HG03571 (cell line): ENCODE measurements around the gene AMBRA1.
"Not testable (repeated sequence)": the region's sequence is repeated elsewhere in the genome, so short reads cannot be mapped to it uniquely, and the experiment has no call there.

ENCODE experiments used
- ATAC-seq: cut with Tn5 transposase; IDR thresholded peaks from one replicate; pipeline ENCODE4 v1.9.1; 2021; ENCODE audit not compliant: unreplicated experiment

AMBRA1 gene

GRCh38 chr11:46537537-46538295, 56.1 kb downstream of the AMBRA1 start:
- ATAC-seq = no peak

DNA sequence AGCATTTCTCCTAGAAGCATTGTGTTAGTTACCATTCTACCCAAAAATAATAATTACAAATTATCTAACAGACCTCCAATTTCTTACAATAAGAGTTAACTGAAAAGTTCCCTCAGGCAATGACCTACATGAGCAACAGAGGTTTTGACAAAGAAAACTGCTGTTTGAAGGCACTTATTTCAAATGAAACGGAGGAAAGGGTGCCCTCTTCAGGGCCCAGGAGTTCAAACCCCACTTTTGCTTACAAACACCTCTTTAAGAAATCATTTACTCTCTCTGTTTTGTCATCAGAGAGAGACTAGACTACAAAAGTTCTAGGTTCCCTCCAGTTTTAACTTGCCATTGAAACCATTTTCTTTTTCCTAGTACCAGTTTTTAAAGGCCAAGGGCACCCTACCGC, 56.7 kb downstream of the AMBRA1 start:
- ATAC-seq = no peak

GRCh38 chr11:46535688-46536087, 58.1 kb downstream of the AMBRA1 start:
- ATAC-seq = no peak

GRCh38 chr11:46534711-46535110, 59.1 kb downstream of the AMBRA1 start:
- ATAC-seq = no peak

GRCh38 chr11:46533396-46534100, 60.3 kb downstream of the AMBRA1 start:
- no peak for ATAC-seq

DNA sequence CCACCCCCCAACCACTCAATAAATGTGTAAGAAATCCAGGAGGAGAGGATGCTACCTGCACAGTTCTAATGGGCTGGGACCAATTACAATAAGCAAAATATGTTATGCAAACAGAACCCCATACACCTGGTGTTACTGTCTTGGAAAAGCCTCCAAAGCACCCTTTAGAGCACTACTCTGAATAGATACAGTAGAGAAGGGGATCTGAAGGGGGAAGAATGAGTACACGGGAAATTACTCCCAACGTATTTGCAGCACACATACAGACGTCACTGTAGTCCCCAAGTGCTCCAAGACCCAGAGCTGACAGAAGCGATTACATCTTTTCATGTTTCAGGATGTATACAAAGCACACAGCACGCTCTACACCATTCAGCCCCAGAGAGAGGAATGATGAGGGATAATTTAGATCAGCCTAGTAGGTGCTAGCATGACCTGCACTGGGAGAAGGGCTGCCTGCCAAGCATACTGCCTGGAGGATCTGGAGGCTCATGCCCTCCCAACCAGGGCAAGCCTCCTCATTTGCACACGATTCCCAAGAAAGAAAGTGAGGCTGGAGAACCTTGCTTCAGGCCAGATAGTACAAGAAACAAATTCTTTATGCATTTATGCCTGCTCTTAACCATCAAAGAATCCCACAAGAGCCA, 63.8 kb downstream of the AMBRA1 start:
- ATAC-seq = no peak

- peak; percentile 83 for ATAC-seq
Measured at GRCh38 chr11:46529095-46529905, 64.5 kb downstream of the AMBRA1 start.

DNA sequence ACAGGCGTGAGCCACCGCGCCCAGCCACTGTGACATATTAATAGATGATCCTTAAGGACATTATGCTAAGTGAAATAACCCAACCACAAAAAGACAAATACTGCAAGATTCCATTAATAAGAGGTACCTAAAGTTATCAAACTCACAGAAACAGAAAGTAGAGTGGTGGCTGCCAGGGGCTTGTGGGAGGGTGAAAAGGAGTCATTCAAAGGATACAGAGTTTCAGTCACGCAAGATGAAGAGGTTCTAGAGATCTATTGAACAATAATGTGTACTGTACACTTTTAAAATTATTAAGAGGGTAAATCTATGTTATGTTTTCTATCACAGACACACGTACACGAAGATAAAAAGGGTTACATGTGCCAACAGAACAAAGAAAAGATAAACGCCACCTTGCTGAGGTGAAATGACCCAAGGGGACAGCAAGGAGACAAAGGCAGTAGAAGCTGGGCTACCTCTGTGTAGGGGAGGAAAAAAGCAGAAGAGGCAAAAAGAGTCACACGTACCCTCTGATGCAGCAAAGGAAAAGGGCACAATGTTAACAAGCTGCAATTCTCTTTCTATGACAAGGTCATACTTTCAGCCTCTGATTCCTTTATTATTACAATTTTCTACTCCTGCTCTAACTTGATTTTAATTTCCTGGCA, 65.3 kb downstream of the AMBRA1 start:
- no peak for ATAC-seq

DNA sequence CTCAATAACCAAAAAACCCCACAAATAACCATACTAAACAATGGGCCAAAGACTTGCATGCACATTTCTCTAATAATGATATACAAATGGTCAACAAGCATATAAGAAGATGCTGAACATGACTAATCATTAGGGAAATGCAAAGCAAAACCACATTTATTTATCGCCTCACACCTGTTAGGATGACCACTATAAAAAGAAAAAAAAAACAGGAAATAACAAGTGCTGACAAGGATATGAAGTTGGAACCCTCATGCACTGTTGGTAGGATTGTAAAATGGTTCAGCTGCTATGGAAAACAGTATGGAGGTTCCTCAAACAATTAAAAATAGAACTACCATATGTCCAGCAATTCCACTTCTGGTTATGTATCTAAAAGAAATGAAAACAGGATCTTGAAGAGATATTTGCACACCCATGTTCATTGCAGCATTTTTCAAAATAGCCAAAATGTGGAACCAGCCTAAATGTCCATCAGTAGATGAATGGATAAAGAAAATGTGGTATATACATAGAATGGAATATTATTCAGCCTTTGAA, 66.2 kb downstream of the AMBRA1 start:
- no peak for ATAC-seq

GRCh38 chr11:46526216-46527215, 67.3 kb downstream of the AMBRA1 start:
- ATAC-seq = no peak

GRCh38 chr11:46524201-46524770, 69.5 kb downstream of the AMBRA1 start:
- no peak for ATAC-seq

DNA sequence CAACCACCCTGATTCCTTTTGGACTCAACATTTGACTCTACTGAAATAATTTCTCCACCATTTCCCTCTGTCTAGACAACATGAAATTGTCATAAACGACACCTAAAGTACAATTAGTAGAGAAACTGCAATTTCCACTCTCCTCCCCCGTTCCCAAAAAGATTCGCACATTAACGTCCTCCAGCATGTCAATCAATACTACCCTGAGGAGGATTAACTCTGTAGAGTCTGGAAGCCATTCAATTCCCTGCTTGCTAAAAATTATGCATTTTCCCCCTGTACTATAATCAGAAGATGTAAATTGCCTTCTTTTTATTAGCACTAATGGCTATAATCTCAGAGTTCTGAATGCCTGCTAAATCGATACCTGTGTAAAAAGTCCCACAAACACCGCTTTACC, 70.5 kb downstream of the AMBRA1 start:
- no peak for ATAC-seq

DNA sequence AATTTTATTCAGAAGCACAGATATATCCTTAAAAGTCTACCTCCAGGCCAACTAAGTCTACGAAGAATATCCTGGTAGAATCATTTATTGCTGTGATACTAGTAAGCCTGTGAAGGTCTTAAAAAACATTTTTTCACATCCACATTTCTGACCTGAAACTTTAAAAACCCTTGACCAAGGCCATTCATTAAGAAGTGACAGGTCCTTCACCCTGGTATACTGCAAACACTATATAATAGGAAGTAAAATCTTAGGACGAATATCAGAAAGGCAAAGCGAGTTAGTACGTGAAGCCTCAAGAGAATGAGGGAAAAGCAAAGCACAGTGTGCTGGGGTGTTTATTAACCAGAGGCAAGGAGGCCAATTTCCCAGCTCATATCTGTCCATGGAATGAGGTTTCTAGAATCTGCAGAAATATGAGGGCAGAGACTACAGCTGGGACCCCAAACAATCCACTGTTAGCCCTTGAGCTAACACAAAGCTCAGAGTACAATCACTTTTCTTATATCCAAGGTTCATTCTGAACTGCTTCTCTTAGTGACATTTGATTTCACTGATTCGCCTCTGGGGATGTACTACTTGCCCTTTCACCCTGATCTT, 71.0 kb downstream of the AMBRA1 start:
- no peak for ATAC-seq

DNA sequence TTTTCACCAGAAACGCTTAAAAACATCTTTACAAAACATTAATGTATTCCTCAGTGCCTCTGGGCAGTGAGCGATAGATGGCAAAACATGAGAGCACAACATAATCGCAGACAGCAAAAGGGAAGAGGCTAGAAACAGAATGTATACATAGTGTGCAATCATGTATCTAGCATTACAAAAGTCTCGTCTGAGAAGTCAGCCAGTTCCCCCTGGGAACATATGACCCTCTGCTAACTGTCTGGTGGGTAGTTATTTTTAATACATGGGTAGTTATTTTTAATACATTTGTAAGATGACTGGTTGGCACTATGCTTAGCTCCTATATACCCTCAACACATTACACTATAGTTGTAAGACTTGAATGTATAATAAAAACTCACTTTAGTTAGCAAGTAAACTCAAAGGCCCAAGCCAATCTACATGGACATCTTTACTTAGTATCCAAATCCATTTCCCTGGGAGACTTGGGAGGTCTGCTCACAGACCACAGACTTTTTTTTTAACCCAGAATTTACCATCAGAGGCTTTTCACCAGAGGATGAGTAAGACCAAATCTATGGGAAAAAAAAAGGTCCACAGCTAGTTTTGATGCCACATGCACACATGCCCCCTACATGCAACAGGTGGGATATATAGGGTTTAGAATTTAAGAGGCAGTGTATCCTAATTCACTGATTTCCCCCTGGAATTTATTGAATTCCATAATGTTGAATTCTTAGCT, 71.7 kb downstream of the AMBRA1 start:
- no peak for ATAC-seq

DNA sequence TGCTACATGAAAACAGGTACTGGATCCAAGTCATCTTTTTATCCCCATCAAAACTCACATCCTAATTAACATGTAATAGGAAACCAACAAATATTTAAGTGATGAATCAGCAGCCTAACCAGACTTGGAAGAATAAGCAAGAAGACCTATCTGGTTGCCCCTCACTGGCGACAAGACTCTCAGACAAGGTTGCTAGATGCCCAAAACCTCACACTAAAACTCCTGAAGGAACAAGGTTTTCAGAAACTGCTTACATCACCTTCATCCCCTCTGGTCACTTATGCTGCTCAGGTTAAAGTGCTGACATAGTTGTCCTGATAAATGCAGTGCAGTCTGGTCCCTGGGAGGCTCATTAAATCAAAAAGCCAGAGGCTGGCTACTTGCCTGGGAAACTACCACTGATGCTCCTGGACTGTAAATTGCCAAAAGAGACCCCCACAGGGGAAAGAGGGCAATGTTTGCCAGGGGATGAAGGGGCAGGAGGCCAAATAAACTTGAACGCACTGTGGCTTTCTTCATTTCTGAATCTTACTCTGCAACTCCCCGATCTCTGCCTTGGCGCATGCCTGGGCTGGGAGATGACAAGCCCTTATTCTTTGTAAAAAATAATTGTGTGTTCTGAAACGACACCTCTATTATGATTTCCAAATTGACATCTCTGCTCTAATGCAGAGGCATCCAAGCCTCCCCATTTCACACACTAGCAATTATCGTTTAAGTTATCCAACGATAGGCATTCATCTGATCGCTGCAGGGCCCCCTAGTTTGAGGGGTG, 72.7 kb downstream of the AMBRA1 start:
- ATAC-seq = no peak

- ATAC-seq = no peak
Measured at GRCh38 chr11:46519351-46519750, 74.5 kb downstream of the AMBRA1 start.

- ATAC-seq = not testable (repeated sequence)
Measured at GRCh38 chr11:46518928-46519327, 74.9 kb downstream of the AMBRA1 start.
